Measurements from ENCODE around the gene YPEL1. TPM values are rescaled to one million over a fixed set of nuclear protein-coding genes. Genes with fewer than 3 reads are reported as not detected.

The YPEL1 gene
- polyA plus RNA-seq, 3 donors = 1.0 to 2.3 (median 2.0) TPM

DNA sequence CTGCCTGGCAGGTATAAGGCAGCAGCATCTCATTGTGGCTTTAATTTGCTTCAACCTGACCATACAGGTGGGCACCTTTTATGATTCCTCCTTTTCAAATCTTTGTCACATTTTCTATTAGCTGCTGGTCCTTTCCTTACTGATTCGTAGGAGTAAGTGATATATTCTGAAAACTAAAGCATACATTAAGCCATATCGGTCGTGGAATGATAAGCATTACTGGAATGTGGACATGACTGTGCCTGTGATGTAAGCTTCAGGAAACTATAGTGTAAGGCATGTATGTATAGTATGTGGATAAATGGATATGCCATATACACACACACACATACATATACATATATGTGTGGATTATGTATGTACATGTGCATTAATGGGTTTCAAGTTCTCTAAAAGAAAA lies 20.8 kb downstream of the YPEL1 start:
- Mint-ChIP-seq H3K9me3 (no peaks in the 10 kb centered on the region), H3K36me3 (peaks cover 0 to 7% of the 10 kb centered on the region in 2 donors), H3K27me3 (ENCODE audit: low read depth in 3 of 3) (peaks cover 0 to 2% (median 0%) of the 10 kb centered on the region in 3 donors), H3K27ac (no peak overlapping the region), H3K4me3 (no peak overlapping the region), H3K4me1 (peaks cover 26% of the 10 kb centered on the region)
- H2AFZ ChIP-seq (ENCODE audit: insufficient read depth, low read depth, low read length, poor library complexity, severe bottlenecking) = no peak overlapping the region
- H3K4me1 ChIP-seq (ENCODE audit: control insufficient read depth in 1 of 2, insufficient read depth in 2 of 2, low read length in 2 of 2) = peaks cover 8 to 17% of the 10 kb centered on the region in 2 donors
- H3K4me3 ChIP-seq (replicated peaks in 1 of 3; ENCODE audit: low read depth in 2 of 3, low read length in 3 of 3) = no peak overlapping the region
- no peaks in the 10 kb centered on the region for H3K27me3 ChIP-seq (ENCODE audit: control insufficient read depth in 2 of 2, insufficient read depth in 2 of 2, low read length in 2 of 2)
- no peak overlapping the region for H3K4me2 ChIP-seq (replicated peaks; ENCODE audit: extremely low read depth, low read length, poor library complexity, severe bottlenecking)
- no peaks in the 10 kb centered on the region for H3K79me2 ChIP-seq (ENCODE audit: insufficient read depth, low read length)
- no peaks in the 10 kb centered on the region for H4K20me1 ChIP-seq (ENCODE audit: insufficient read depth, low read length)
- no peak overlapping the region for H3K9ac ChIP-seq (ENCODE audit: insufficient read depth, low read length, poor library complexity, severe bottlenecking)
- no peak overlapping the region for H3K27ac ChIP-seq (ENCODE audit: low read depth in 1 of 2, low read length in 2 of 2)
- TF ChIP-seq, protein P1, sequence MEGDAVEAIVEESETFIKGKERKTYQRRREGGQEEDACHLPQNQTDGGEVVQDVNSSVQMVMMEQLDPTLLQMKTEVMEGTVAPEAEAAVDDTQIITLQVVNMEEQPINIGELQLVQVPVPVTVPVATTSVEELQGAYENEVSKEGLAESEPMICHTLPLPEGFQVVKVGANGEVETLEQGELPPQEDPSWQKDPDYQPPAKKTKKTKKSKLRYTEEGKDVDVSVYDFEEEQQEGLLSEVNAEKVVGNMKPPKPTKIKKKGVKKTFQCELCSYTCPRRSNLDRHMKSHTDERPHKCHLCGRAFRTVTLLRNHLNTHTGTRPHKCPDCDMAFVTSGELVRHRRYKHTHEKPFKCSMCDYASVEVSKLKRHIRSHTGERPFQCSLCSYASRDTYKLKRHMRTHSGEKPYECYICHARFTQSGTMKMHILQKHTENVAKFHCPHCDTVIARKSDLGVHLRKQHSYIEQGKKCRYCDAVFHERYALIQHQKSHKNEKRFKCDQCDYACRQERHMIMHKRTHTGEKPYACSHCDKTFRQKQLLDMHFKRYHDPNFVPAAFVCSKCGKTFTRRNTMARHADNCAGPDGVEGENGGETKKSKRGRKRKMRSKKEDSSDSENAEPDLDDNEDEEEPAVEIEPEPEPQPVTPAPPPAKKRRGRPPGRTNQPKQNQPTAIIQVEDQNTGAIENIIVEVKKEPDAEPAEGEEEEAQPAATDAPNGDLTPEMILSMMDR (IDR thresholded peaks at IDR 0.05) = no peak
- no peaks in the 10 kb centered on the region for H3K9me3 ChIP-seq (replicated peaks in 1 of 2; ENCODE audit: control insufficient read depth in 1 of 2, insufficient read depth in 1 of 2, low read length in 2 of 2)
- no peak for DNase-seq
- intact Hi-C loops (cut with micrococcal nuclease) = no loop called here
- H3K36me3 ChIP-seq (replicated peaks in 1 of 2; ENCODE audit: control insufficient read depth in 1 of 2, insufficient read depth in 2 of 2, low read length in 2 of 2) = no peaks in the 10 kb centered on the region
- WGBS (ENCODE audit: insufficient coverage) = no CpG with 5 or more reads among the region's 3 CpGs

DNA sequence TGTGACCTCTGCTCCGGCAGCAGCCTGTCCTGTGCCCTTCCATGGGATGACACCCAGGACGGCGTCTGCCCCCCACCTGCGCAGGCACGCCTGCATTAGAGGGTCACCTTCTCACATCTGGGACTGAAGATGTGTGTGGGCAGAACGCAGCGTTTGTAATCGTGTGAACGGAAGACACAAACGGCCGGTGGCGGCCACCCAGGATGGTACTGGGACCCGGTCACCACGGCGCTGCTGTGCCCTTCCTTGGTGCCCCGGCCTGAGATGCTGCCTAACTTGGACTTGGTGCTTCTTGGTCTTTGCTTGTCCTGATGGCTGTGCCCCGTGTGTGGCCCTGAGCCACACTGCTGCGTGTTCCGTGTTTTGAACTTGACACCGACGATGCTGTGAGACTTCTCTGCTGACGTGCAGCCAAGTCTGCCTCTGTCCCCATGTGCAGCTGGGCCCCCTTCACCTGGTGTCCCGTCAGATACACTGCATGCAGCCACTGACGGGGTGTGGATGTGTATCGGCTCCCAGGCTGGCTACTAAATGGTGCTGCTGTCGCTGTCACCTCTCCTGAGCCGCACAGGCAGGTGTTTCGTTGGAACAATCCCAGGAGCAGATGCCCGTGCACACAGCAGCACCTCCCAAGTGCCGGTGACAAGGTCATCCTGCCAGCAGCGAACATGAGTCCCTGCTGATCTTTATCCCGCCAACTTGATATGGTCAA lies 21.4 kb downstream of the YPEL1 start:
- no peak overlapping the region for H3K4me3 Mint-ChIP-seq
- TF ChIP-seq, protein P1 (IDR thresholded peaks at IDR 0.05) = no peak

More for the DNA sequence above, 21.4 kb downstream of the YPEL1 start:
- Histone ChIP-seq H3K27me3 (ENCODE audit: control insufficient read depth in 2 of 2, insufficient read depth in 2 of 2, low read length in 2 of 2) (no peaks in the 10 kb centered on the region), H3K9me3 (replicated peaks in 1 of 2; ENCODE audit: control insufficient read depth in 1 of 2, insufficient read depth in 1 of 2, low read length in 2 of 2) (no peaks in the 10 kb centered on the region), H2AFZ (ENCODE audit: insufficient read depth, low read depth, low read length, poor library complexity, severe bottlenecking) (no peak overlapping the region), H3K4me1 (ENCODE audit: control insufficient read depth in 1 of 2, insufficient read depth in 2 of 2, low read length in 2 of 2) (peaks cover 4 to 13% of the 10 kb centered on the region in 2 donors), H3K4me3 (replicated peaks in 1 of 3; ENCODE audit: low read depth in 2 of 3, low read length in 3 of 3) (no peak overlapping the region), H3K9ac (ENCODE audit: insufficient read depth, low read length, poor library complexity, severe bottlenecking) (no peak overlapping the region), H4K20me1 (ENCODE audit: insufficient read depth, low read length) (no peaks in the 10 kb centered on the region), H3K36me3 (replicated peaks in 1 of 2; ENCODE audit: control insufficient read depth in 1 of 2, insufficient read depth in 2 of 2, low read length in 2 of 2) (no peaks in the 10 kb centered on the region), H3K79me2 (ENCODE audit: insufficient read depth, low read length) (no peaks in the 10 kb centered on the region), H3K27ac (ENCODE audit: low read depth in 1 of 2, low read length in 2 of 2) (no peak overlapping the region), H3K4me2 (replicated peaks; ENCODE audit: extremely low read depth, low read length, poor library complexity, severe bottlenecking) (no peak overlapping the region)
- no peak for DNase-seq
- Mint-ChIP-seq H3K4me1 (peaks cover 20% of the 10 kb centered on the region), H3K36me3 (peaks cover 0 to 9% of the 10 kb centered on the region in 2 donors), H3K27ac (no peak overlapping the region), H3K27me3 (ENCODE audit: low read depth in 3 of 3) (peaks cover 0 to 2% (median 0%) of the 10 kb centered on the region in 3 donors), H3K9me3 (no peaks in the 10 kb centered on the region)
- 98% methylated on average over 31 of the region's 32 CpGs for WGBS (ENCODE audit: insufficient coverage)
- intact Hi-C loops (cut with micrococcal nuclease) = no loop called here

All from CD14-positive monocyte (primary cell).